Fibroblast of villous mesenchyme (primary cell): ENCODE data around the gene FAM114A1. TPM values are rescaled to one million over a fixed set of nuclear protein-coding genes. Genes with fewer than 3 reads are reported as not detected.

ENCODE experiments used
- DNase-seq: peaks from one replicate; pipeline ENCODE4 v3.0.0-alpha.2; 2010; ENCODE audit warnings: low read depth
- H3K4me3 ChIP-seq: 2 replicates; pipeline ENCODE4 v1.5.1; 2011; ENCODE audit warnings: low read depth, mild to moderate bottlenecking, low read length
- CTCF ChIP-seq: IDR thresholded peaks from 2 replicates; pipeline ENCODE4 v1.5.1; 2012; ENCODE audit warnings: low read depth, mild to moderate bottlenecking, low read length; ENCODE audit not compliant: insufficient read depth
- total RNA-seq: library from RNA; depleted of rRNA; stranded (reverse); fragments of >200 nt; gene quantifications from 2 replicates; pipeline ENCODE4 v1.2.3, GENCODE V29; 2012

Gene FAM114A1
- total RNA-seq, 1 donor = 471 TPM

- TF ChIP-seq CTCF = no peak
Measured at GRCh38 chr4:38946919-38947318, 79.3 kb downstream of the FAM114A1 start.

GRCh38 chr4:38948551-38948950, 80.9 kb downstream of the FAM114A1 start:
- H3K4me3 ChIP-seq = no peak overlapping the region
- peak; percentile 90 for DNase-seq
- TF ChIP-seq CTCF = no peak

More at GRCh38 chr4:38946919-38947318, 79.3 kb downstream of the FAM114A1 start:
- no peak overlapping the region for H3K4me3 ChIP-seq
- DNase-seq = no peak

- TF ChIP-seq CTCF = no peak
- H3K4me3 ChIP-seq = no peak overlapping the region
- peak; percentile 34 for DNase-seq
Measured at GRCh38 chr4:38949411-38950051, 81.9 kb downstream of the FAM114A1 start.

GRCh38 chr4:38950159-38950558, 82.6 kb downstream of the FAM114A1 start:
- H3K4me3 ChIP-seq = no peak overlapping the region
- no peak for TF ChIP-seq CTCF
- DNase-seq = no peak

GRCh38 chr4:38950734-38951133, 83.1 kb downstream of the FAM114A1 start:
- no peak overlapping the region for H3K4me3 ChIP-seq
- no peak for TF ChIP-seq CTCF
- peak; percentile 38 for DNase-seq

- TF ChIP-seq CTCF = no peak
- DNase-seq = no peak
- H3K4me3 ChIP-seq = no peak overlapping the region
Measured at GRCh38 chr4:38951598-38951997, 84.0 kb downstream of the FAM114A1 start.

GRCh38 chr4:38952017-38952416, 84.4 kb downstream of the FAM114A1 start:
- no peak overlapping the region for H3K4me3 ChIP-seq
- no peak for DNase-seq
- TF ChIP-seq CTCF = no peak
